Fibroblast of lung (primary cell): ENCODE measurements around the gene RBP2. TPM values are rescaled to one million over a fixed set of nuclear protein-coding genes. Genes with fewer than 3 reads are reported as not detected.

ENCODE experiments used
- DNase-seq, 2 donors: peaks; one replicate each; pipeline versions ENCODE4 v3.0.0 to v3.0.0-alpha.2; 2010; ENCODE audit warnings: low read depth in 2 of 2
- H2AFZ ChIP-seq: 2 replicates; pipeline ENCODE4 v1.5.1; 2012; ENCODE audit warnings: low read length, control low read depth, inconsistent platforms
- H3K27ac ChIP-seq: 2 replicates; pipeline ENCODE4 v1.5.1; 2011; ENCODE audit warnings: low read length, control low read depth; ENCODE audit not compliant: insufficient read depth
- H3K27me3 ChIP-seq: 2 replicates; pipeline ENCODE4 v1.5.1; 2011; ENCODE audit warnings: mild to moderate bottlenecking, low read length; ENCODE audit not compliant: control insufficient read depth, insufficient read depth
- H3K36me3 ChIP-seq: 2 replicates; pipeline ENCODE4 v1.5.1; 2011; ENCODE audit warnings: low read length; ENCODE audit not compliant: control insufficient read depth, insufficient read depth
- H3K4me1 ChIP-seq: 2 replicates; pipeline ENCODE4 v1.5.1; 2011; ENCODE audit warnings: low read length; ENCODE audit not compliant: control insufficient read depth, insufficient read depth; ENCODE audit errors: extremely low read depth
- H3K4me2 ChIP-seq: 2 replicates; pipeline ENCODE4 v1.5.1; 2011; ENCODE audit warnings: low read length, control low read depth; ENCODE audit not compliant: insufficient read depth; ENCODE audit errors: extremely low read depth
- H3K4me3 ChIP-seq, 4 experiments: fragments of 200-600 bp in 1 of 4; sonication (generic) in 1 of 4; replicated peaks in 1 of 4; 2 replicates each; pipeline ENCODE4 v1.5.1; 2011 to 2016; ENCODE audit warnings: low read length in 4 of 4, low read depth in 3 of 4, mild to moderate bottlenecking in 3 of 4, control low read depth in 2 of 4, inconsistent platforms in 1 of 4, mixed read lengths in 1 of 4; ENCODE audit not compliant: insufficient read depth in 1 of 4; ENCODE audit errors: control extremely low read depth in 1 of 4
- H3K79me2 ChIP-seq: 2 replicates; pipeline ENCODE4 v1.5.1; 2012; ENCODE audit warnings: mild to moderate bottlenecking, low read length, inconsistent platforms; ENCODE audit not compliant: control insufficient read depth, insufficient read depth
- H3K9ac ChIP-seq: 2 replicates; pipeline ENCODE4 v1.5.1; 2011; ENCODE audit warnings: mild to moderate bottlenecking, low read length, control low read depth; ENCODE audit not compliant: insufficient read depth
- H3K9me3 ChIP-seq: 2 replicates; pipeline ENCODE4 v1.5.1; 2012; ENCODE audit warnings: low read depth, low read length; ENCODE audit not compliant: control insufficient read depth, insufficient read depth
- H4K20me1 ChIP-seq: 2 replicates; pipeline ENCODE4 v1.5.1; 2011; ENCODE audit warnings: low read length; ENCODE audit not compliant: control insufficient read depth, insufficient read depth; ENCODE audit errors: extremely low read depth
- CTCF ChIP-seq, 2 donors: IDR thresholded peaks in 1 of 2; conservative IDR thresholded peaks in 1 of 2; 1 replicate in 1 of 2; 2 replicates in 1 of 2; pipeline ENCODE4 v1.5.1; 2011 to 2012; ENCODE audit warnings: low read length in 2 of 2, control low read depth in 1 of 2, inconsistent platforms in 1 of 2, low read depth in 1 of 2, mild to moderate bottlenecking in 1 of 2
- EZH2 ChIP-seq: IDR thresholded peaks from 2 replicates; pipeline ENCODE4 v1.5.1; 2012; ENCODE audit warnings: low read length, control low read depth, mild to moderate bottlenecking; ENCODE audit errors: missing control alignments
- polyA plus RNA-seq, 2 donors: library from polyadenylated mRNA; depleted of rRNA in 1 of 2; stranded (reverse) in 1 of 2; unstranded in 1 of 2; fragments of >200 nt; gene quantifications; 2 replicates each; pipeline ENCODE4 v1.2.1, GENCODE V29; 2011 to 2012; ENCODE audit warnings: missing spikeins in 1 of 2
- total RNA-seq: library from RNA; depleted of rRNA; stranded (reverse); fragments of >200 nt; gene quantifications from 2 replicates; pipeline ENCODE4 v1.2.1, GENCODE V29; 2014

Gene RBP2
- total and polyA plus RNA-seq, 2 donors (not counting 1 experiment from before 2014, with no cell fraction given), result not detected

GRCh38 chr3:139434228-139434627, 42.1 kb downstream of the RBP2 start:
- no peak for DNase-seq
- H2AFZ ChIP-seq, result no peak overlapping the region
- H3K4me3 ChIP-seq, result no peak overlapping the region
- no peaks in the 10 kb centered on the region for H3K4me1 ChIP-seq
- no peak overlapping the region for H3K9ac ChIP-seq
- H3K4me2 ChIP-seq, result no peak overlapping the region
- H3K27me3 ChIP-seq, result no peaks in the 10 kb centered on the region
- H3K27ac ChIP-seq, result no peak overlapping the region
- no peaks in the 10 kb centered on the region for H3K36me3 ChIP-seq
- TF ChIP-seq EZH2 (no peak), CTCF (conservative IDR thresholded peaks at IDR 0.05 in 1 of 2, IDR thresholded peaks at IDR 0.05 in 1 of 2; ENCODE audit: low read depth in 1 of 2, low read length in 2 of 2) (no peak)
- H4K20me1 ChIP-seq, result no peaks in the 10 kb centered on the region
- no peaks in the 10 kb centered on the region for H3K9me3 ChIP-seq
- no peaks in the 10 kb centered on the region for H3K79me2 ChIP-seq

GRCh38 chr3:139433089-139433488, 43.2 kb downstream of the RBP2 start:
- no peak overlapping the region for H3K9ac ChIP-seq
- H3K4me2 ChIP-seq, result no peak overlapping the region
- no peak overlapping the region for H3K4me3 ChIP-seq
- no peaks in the 10 kb centered on the region for H3K27me3 ChIP-seq
- TF ChIP-seq CTCF (conservative IDR thresholded peaks at IDR 0.05 in 1 of 2, IDR thresholded peaks at IDR 0.05 in 1 of 2; ENCODE audit: low read depth in 1 of 2, low read length in 2 of 2) (no peak), EZH2 (no peak)
- no peak for DNase-seq
- H3K79me2 ChIP-seq, result no peaks in the 10 kb centered on the region
- H3K9me3 ChIP-seq, result no peaks in the 10 kb centered on the region
- H3K4me1 ChIP-seq, result no peaks in the 10 kb centered on the region
- no peak overlapping the region for H3K27ac ChIP-seq
- H3K36me3 ChIP-seq, result no peaks in the 10 kb centered on the region
- H2AFZ ChIP-seq, result no peak overlapping the region
- H4K20me1 ChIP-seq, result no peaks in the 10 kb centered on the region

- Histone ChIP-seq H2AFZ (no peak overlapping the region), H3K9ac (no peak overlapping the region)
Observed at GRCh38 chr3:139430493-139430892, 45.8 kb downstream of the RBP2 start.

More at GRCh38 chr3:139430493-139430892, 45.8 kb downstream of the RBP2 start:
- H4K20me1 ChIP-seq, result no peaks in the 10 kb centered on the region
- DNase-seq, result no peak
- H3K79me2 ChIP-seq, result no peaks in the 10 kb centered on the region
- no peaks in the 10 kb centered on the region for H3K36me3 ChIP-seq
- H3K4me1 ChIP-seq, result no peaks in the 10 kb centered on the region
- no peaks in the 10 kb centered on the region for H3K27me3 ChIP-seq
- no peak for TF ChIP-seq EZH2
- no peak for TF ChIP-seq CTCF (conservative IDR thresholded peaks at IDR 0.05 in 1 of 2, IDR thresholded peaks at IDR 0.05 in 1 of 2; ENCODE audit: low read depth in 1 of 2, low read length in 2 of 2)
- no peaks in the 10 kb centered on the region for H3K9me3 ChIP-seq
- no peak overlapping the region for H3K4me3 ChIP-seq
- no peak overlapping the region for H3K4me2 ChIP-seq
- no peak overlapping the region for H3K27ac ChIP-seq
